Pancreas (tissue), 10 donors: Measurements from ENCODE around the gene ACBD4. TPM values are rescaled to one million over a fixed set of nuclear protein-coding genes. Genes with fewer than 3 reads are reported as not detected.

Source experiments
- ATAC-seq, 4 donors: fragments of 200-7000 bp; cut with Tn5 transposase; one replicate each; pipeline versions ENCODE4 v1.8.0 to v1.9.1; 2020; ENCODE audit warnings: mild to moderate bottlenecking in 4 of 4, moderate library complexity in 4 of 4
- DNase-seq, 6 donors: peaks; one replicate each; pipeline ENCODE4 v3.0.0-alpha.2; 2020
- FAIRE-seq: peaks from 2 replicates; lab custom pipeline; 2012; peaks lifted over from hg19 to GRCh38; lab: Jason Lieb, UNC
- H3K27ac ChIP-seq, 4 donors: fragments of 200-600 bp; sonication (generic); 1 replicate in 3 of 4; 2 replicates in 1 of 4; pipeline versions ENCODE4 v1.5.0 to v1.8.0; 2020
- H3K27me3 ChIP-seq, 4 donors: fragments of 200-600 bp; one replicate each; pipeline ENCODE4 v1.8.0; 2021
- H3K36me3 ChIP-seq, 3 donors: fragments of 200-600 bp; sonication (generic) in 1 of 3; one replicate each; pipeline versions ENCODE4 v1.5.0 to v1.8.0; 2020 to 2021
- H3K4me1 ChIP-seq, 3 donors: fragments of 200-600 bp; one replicate each; pipeline ENCODE4 v1.8.0; 2021
- H3K4me3 ChIP-seq, 4 donors: fragments of 200-600 bp; sonication (generic) in 2 of 4; one replicate each; pipeline versions ENCODE4 v1.5.0 to v1.8.0; 2020 to 2021
- H3K9me3 ChIP-seq, 4 donors: fragments of 200-600 bp; one replicate each; pipeline ENCODE4 v1.8.0; 2021
- WGBS, 2 donors: extraction: QIAGEN DNeasy Blood & Tissue Kit; methylation state at CpG; one replicate each; pipeline ENCODE4 v1.1.7; 2013; 5-methylcytosine and 5-hydroxymethylcytosine counted together
- intact Hi-C, 3 donors: fragments of 100-400 bp; cut with DNase I; formaldehyde crosslinking; loops; one replicate each; pipeline versions ENCODE4 v1.11.1 to v1.14.2; 2022
- polyA plus RNA-seq, 2 donors: library from polyadenylated mRNA; stranded (reverse); fragments of 200-250 nt; gene quantifications; one replicate each; pipeline ENCODE4 v1.2.3, GENCODE V29; 2013
- total RNA-seq, 6 donors: library from RNA; stranded (reverse); fragmentation: NEBNext Ultra II Directional in 4 of 6; extraction: Animal tissue kit (Norgen Biotek cat#: 25700) in 4 of 6; gene quantifications; one replicate each; pipeline versions ENCODE4 v1.2.1 to v1.2.4, GENCODE V29; 2021 to 2023
- TF ChIP-seq, protein P1 (sequence below), 4 donors: fragments of 200-600 bp; sonication (generic) in 3 of 4; IDR thresholded peaks; one replicate each; pipeline versions ENCODE4 v1.5.0 to v1.8.0; 2021; ENCODE audit warnings: antibody characterized with exemption in 4 of 4
- donor health status: healthy with polysubstance abuse.
- donor health status: DM: no; HTN: no; CAD: no; lungs with moderate emphysema.
- donor health status: DM: no; HTN: no; CAD: no.
- donor health status: control.
- donor health status: control.
- donor health status: Bipolar disorder and iron deficiency.
- donor health status: DM: yes; HTN: yes; CAD: no.
- donor health status: DM: no; HTN: no; CAD: no.
- donor health status: DM: no; HTN: no; CAD: no.
- donor health status: DM: yes; HTN: yes; CAD: no.

Gene ACBD4
- total and polyA plus RNA-seq, 8 donors: 10.6 to 39.0 (median 13.8) TPM

DNA sequence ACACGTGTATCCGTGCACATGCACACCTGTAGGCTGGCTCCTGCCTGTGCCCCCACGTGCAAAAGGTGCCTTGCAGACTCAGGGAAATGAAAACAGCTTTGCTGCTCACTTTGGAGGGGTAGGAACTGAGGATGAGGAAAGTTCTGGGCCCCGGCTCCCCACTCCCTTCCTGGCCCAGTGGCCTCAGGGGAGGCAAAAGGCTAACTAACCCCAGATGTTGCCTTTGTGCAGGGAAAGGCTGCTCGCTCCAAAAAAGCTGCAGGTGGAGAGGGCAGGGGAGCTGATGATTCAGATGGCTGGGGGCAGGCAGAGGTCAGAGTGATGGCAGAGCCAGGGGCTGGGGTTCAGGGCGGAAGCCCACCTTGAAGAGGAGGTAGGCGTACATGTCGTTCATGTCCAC, 15.5 kb upstream of the ACBD4 start:
- 84 to 90% methylated on average over 8 of the region's 8 CpGs for WGBS, 2 donors
- TF ChIP-seq, protein P1, sequence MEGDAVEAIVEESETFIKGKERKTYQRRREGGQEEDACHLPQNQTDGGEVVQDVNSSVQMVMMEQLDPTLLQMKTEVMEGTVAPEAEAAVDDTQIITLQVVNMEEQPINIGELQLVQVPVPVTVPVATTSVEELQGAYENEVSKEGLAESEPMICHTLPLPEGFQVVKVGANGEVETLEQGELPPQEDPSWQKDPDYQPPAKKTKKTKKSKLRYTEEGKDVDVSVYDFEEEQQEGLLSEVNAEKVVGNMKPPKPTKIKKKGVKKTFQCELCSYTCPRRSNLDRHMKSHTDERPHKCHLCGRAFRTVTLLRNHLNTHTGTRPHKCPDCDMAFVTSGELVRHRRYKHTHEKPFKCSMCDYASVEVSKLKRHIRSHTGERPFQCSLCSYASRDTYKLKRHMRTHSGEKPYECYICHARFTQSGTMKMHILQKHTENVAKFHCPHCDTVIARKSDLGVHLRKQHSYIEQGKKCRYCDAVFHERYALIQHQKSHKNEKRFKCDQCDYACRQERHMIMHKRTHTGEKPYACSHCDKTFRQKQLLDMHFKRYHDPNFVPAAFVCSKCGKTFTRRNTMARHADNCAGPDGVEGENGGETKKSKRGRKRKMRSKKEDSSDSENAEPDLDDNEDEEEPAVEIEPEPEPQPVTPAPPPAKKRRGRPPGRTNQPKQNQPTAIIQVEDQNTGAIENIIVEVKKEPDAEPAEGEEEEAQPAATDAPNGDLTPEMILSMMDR (IDR thresholded peaks at IDR 0.05): no peak
- FAIRE-seq (no peak), ATAC-seq (no peak), DNase-seq (no peak)
- Histone ChIP-seq H3K4me1 (no peaks in the 10 kb centered on the region), H3K4me3 (no peak overlapping the region), H3K36me3 (no peaks in the 10 kb centered on the region), H3K27me3 (no peaks in the 10 kb centered on the region), H3K9me3 (no peaks in the 10 kb centered on the region), H3K27ac (no peak overlapping the region)
- intact Hi-C loops: loop anchor here in 1 of 3 donors (10.0 kb wide), 2 partner anchors 195 to 345 kb away; no protein-coding TSS in a partner anchor

DNA sequence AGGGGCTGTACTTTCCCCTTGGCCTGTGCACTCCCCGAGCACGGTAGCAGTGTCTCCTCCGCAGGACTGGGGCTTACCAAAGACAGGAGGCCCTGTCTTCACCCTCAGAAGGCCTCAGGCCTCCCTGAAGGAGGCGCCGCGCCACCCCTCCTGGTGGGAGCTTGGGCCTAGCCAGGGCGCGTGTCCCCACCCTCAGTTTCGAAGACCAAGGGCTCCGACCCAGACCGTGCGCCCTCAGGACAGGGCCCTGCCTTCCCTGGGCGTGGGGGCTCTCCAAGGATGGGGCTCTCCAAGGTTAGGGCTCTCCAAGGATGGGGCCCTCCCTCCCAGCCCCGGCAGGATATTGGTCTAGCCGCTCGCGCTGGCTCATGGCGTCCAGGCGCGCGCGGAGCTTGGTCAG, 14.9 kb upstream of the ACBD4 start:
- Histone ChIP-seq H3K4me1 (no peaks in the 10 kb centered on the region), H3K4me3 (no peak overlapping the region), H3K27me3 (no peaks in the 10 kb centered on the region), H3K27ac (no peak overlapping the region), H3K36me3 (no peaks in the 10 kb centered on the region), H3K9me3 (no peaks in the 10 kb centered on the region)
- ATAC-seq (no peak), DNase-seq (no peak), FAIRE-seq (no peak)
- 85 to 89% methylated on average over 20 to 22 of the region's 22 CpGs for WGBS, 2 donors
- TF ChIP-seq, protein P1 (IDR thresholded peaks at IDR 0.05): no peak
- intact Hi-C loops: no loop called here

DNA sequence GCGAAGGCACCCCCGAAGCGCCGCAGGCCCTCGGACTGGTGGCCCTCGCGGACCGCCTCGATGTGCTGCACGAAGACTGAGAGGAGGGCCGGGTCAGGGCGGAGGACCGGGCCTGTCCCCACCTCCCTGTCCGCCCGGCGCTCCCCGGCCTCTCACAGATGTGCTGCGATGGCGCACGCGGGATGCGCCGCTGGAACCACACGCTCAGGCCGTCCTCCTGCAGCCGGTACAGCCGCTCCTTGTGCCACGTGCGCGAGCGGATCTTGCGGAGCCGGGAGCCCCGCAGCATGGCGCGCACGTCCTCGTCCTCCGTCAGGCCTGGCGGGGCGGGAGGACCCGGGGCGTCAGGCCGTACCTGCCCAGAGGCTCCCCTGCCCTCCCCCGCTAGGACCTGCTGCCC, 14.4 kb upstream of the ACBD4 start:
- FAIRE-seq: no peak
- DNase-seq: no peak
- Histone ChIP-seq H3K9me3 (no peaks in the 10 kb centered on the region), H3K27ac (no peak overlapping the region), H3K4me1 (no peaks in the 10 kb centered on the region), H3K4me3 (no peak overlapping the region), H3K36me3 (no peaks in the 10 kb centered on the region), H3K27me3 (no peaks in the 10 kb centered on the region)
- intact Hi-C loops: no loop called here
- TF ChIP-seq, protein P1 (IDR thresholded peaks at IDR 0.05): no peak
- no peak for ATAC-seq
- 82 to 86% methylated on average over 37 to 45 of the region's 45 CpGs for WGBS, 2 donors

DNA sequence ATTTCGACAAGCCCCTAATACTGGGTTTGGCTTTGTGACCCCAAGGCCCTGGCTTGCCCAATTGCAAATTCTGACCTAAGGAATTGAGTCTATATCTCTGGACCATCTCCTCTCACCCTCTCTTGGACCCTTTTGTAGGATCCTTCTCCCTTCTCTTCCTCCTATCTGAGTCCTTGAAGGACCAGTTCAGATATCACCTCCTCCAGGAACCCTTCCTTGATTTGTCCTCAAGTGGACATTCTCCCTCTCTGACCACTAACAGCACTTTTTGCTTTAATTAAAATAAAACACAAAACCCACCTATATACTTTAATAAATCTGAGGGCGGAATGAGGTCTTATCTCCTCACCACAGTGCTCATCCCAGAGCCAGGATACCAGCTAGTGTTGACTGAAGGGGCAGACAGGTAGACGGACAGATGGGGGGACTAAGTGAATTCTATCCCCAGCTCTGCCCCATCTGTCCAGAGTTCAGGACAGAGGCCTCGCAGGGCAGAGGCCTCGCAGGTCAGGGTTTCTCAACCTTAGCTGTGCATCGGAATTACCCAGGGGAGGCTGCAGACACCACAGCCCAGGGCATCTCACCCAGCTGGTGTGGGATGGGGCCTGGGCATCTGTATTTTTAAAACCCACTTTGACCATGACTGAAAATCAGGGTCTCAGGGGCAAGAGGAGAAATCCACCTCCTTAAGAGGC, 12.3 kb upstream of the ACBD4 start:
- Histone ChIP-seq H3K4me3 (no peak overlapping the region), H3K4me1 (peaks cover 0 to 5% (median 0%) of the 10 kb centered on the region in 3 donors), H3K27ac (no peak overlapping the region), H3K9me3 (no peaks in the 10 kb centered on the region), H3K36me3 (no peaks in the 10 kb centered on the region), H3K27me3 (no peaks in the 10 kb centered on the region)
- TF ChIP-seq, protein P1 (IDR thresholded peaks at IDR 0.05): no peak
- intact Hi-C loops: no loop called here
- DNase-seq (no peak), FAIRE-seq (no peak), ATAC-seq (no peak)
- WGBS, 2 donors: 82 to 87% methylated on average over 6 of the region's 6 CpGs
